ES-I3 (cell line): ENCODE results near the gene PSMD4.

ENCODE experiments used
- H3K36me3 ChIP-seq: 2 replicates; pipeline ENCODE4 v1.6.1; 2013; ENCODE audit warnings: mild to moderate bottlenecking, low read length, control low read depth, moderate library complexity; ENCODE audit not compliant: insufficient read depth
- H3K4me1 ChIP-seq: 2 replicates; pipeline ENCODE4 v1.6.1; 2013; ENCODE audit warnings: mild to moderate bottlenecking, control low read depth, low read length; ENCODE audit not compliant: insufficient read depth
- H3K9ac ChIP-seq: 2 replicates; pipeline ENCODE4 v1.6.1; 2013; ENCODE audit warnings: low read depth, mild to moderate bottlenecking, low read length, moderate library complexity
- H3K9me3 ChIP-seq: 2 replicates; pipeline ENCODE4 v1.6.1; 2013; ENCODE audit warnings: mild to moderate bottlenecking, low read length, moderate library complexity; ENCODE audit not compliant: control insufficient read depth, insufficient read depth

The PSMD4 gene

GRCh38 chr1:151282883-151283725 is 28.6 kb downstream of the PSMD4 start:
- H3K4me1 ChIP-seq = 0 out of 2 replicates have a peak, but pooled peaks cover 4% of the 10 kb centered on the region
- peaks cover 22% of the 10 kb centered on the region for H3K36me3 ChIP-seq
- peak overlapping the region; percentile 95 for H3K9ac ChIP-seq
- H3K9me3 ChIP-seq = no peaks in the 10 kb centered on the region

GRCh38 chr1:151284013-151284577 is 29.6 kb downstream of the PSMD4 start:
- Histone ChIP-seq H3K36me3 (peaks cover 28% of the 10 kb centered on the region), H3K9ac (no peak overlapping the region), H3K4me1 (0 out of 2 replicates have a peak, but pooled peaks cover 4% of the 10 kb centered on the region), H3K9me3 (no peaks in the 10 kb centered on the region)

- H3K9ac ChIP-seq = no peak overlapping the region
- H3K4me1 ChIP-seq = 0 out of 2 replicates have a peak, but pooled peaks cover 4% of the 10 kb centered on the region
- H3K36me3 ChIP-seq = peaks cover 31% of the 10 kb centered on the region
- H3K9me3 ChIP-seq = no peaks in the 10 kb centered on the region
These were observed 32.2 kb downstream of the PSMD4 start for GRCh38 chr1:151286619-151287340.

- H3K4me1 ChIP-seq = 0 out of 2 replicates have a peak, but pooled peaks cover 4% of the 10 kb centered on the region
- H3K9me3 ChIP-seq = no peaks in the 10 kb centered on the region
- peaks cover 34% of the 10 kb centered on the region for H3K36me3 ChIP-seq
- no peak overlapping the region for H3K9ac ChIP-seq
These were observed 32.8 kb downstream of the PSMD4 start for GRCh38 chr1:151287341-151287699.

- H3K36me3 ChIP-seq = peaks cover 34% of the 10 kb centered on the region
- no peaks in the 10 kb centered on the region for H3K9me3 ChIP-seq
- 0 out of 2 replicates have a peak, but pooled peaks cover 4% of the 10 kb centered on the region for H3K4me1 ChIP-seq
- no peak overlapping the region for H3K9ac ChIP-seq
These were observed 33.4 kb downstream of the PSMD4 start for GRCh38 chr1:151287767-151288500.

GRCh38 chr1:151288502-151288901 is 34.0 kb downstream of the PSMD4 start:
- peaks cover 34% of the 10 kb centered on the region for H3K36me3 ChIP-seq
- H3K9me3 ChIP-seq = no peaks in the 10 kb centered on the region

GRCh38 chr1:151289080-151289935 is 34.8 kb downstream of the PSMD4 start:
- H3K36me3 ChIP-seq = peaks cover 38% of the 10 kb centered on the region
- no peak overlapping the region for H3K9ac ChIP-seq
- H3K9me3 ChIP-seq = no peaks in the 10 kb centered on the region
- peaks cover 8% of the 10 kb centered on the region; the same call in 1 of the 2 replicates for H3K4me1 ChIP-seq

More at GRCh38 chr1:151288502-151288901, 34.0 kb downstream of the PSMD4 start:
- H3K4me1 ChIP-seq = 0 out of 2 replicates have a peak, but pooled peaks cover 4% of the 10 kb centered on the region
- H3K9ac ChIP-seq = no peak overlapping the region

- H3K4me1 ChIP-seq = peaks cover 15% of the 10 kb centered on the region
- no peaks in the 10 kb centered on the region for H3K9me3 ChIP-seq
- peaks cover 38% of the 10 kb centered on the region for H3K36me3 ChIP-seq
- no peak overlapping the region for H3K9ac ChIP-seq
These were observed 35.6 kb downstream of the PSMD4 start for GRCh38 chr1:151289991-151290708.

GRCh38 chr1:151290709-151291303 is 36.3 kb downstream of the PSMD4 start:
- Histone ChIP-seq H3K36me3 (peaks cover 37% of the 10 kb centered on the region), H3K9me3 (no peaks in the 10 kb centered on the region), H3K9ac (no peak overlapping the region), H3K4me1 (peaks cover 21% of the 10 kb centered on the region)

GRCh38 chr1:151292207-151293030 is 37.9 kb downstream of the PSMD4 start:
- Histone ChIP-seq H3K9ac (no peak overlapping the region), H3K4me1 (peaks cover 21% of the 10 kb centered on the region), H3K9me3 (no peaks in the 10 kb centered on the region), H3K36me3 (peaks cover 26% of the 10 kb centered on the region)

GRCh38 chr1:151293093-151293492 is 38.6 kb downstream of the PSMD4 start:
- peaks cover 21% of the 10 kb centered on the region for H3K4me1 ChIP-seq
- peaks cover 23% of the 10 kb centered on the region for H3K36me3 ChIP-seq
- no peak overlapping the region for H3K9ac ChIP-seq
- no peaks in the 10 kb centered on the region for H3K9me3 ChIP-seq
